OCI-LY1 (cell line): Measurements from ENCODE around the gene MSRB3.

ENCODE experiments used
- CTCF ChIP-seq: fragments of 200-600 bp; sonication (generic), shearing (Covaris generic); IDR thresholded peaks from 2 replicates; pipeline ENCODE4 v1.5.1; 2017; ENCODE audit warnings: mild to moderate bottlenecking, antibody characterized with exemption, low read length, moderate library complexity, mixed read lengths
- EZH2 ChIP-seq: fragments of 200-600 bp; sonication (generic), shearing (Covaris generic); IDR thresholded peaks from 2 replicates; pipeline ENCODE4 v1.8.0; 2017; ENCODE audit warnings: borderline replicate concordance, mixed run types, mild to moderate bottlenecking, antibody characterized with exemption, low read length, moderate library complexity, mixed read lengths

- TF ChIP-seq CTCF (no peak), EZH2 (no peak)
Measured at GRCh38 chr12:65492998-65493912, 214.8 kb downstream of the MSRB3 start.
